ENCODE data around the gene RNF220.

DNA sequence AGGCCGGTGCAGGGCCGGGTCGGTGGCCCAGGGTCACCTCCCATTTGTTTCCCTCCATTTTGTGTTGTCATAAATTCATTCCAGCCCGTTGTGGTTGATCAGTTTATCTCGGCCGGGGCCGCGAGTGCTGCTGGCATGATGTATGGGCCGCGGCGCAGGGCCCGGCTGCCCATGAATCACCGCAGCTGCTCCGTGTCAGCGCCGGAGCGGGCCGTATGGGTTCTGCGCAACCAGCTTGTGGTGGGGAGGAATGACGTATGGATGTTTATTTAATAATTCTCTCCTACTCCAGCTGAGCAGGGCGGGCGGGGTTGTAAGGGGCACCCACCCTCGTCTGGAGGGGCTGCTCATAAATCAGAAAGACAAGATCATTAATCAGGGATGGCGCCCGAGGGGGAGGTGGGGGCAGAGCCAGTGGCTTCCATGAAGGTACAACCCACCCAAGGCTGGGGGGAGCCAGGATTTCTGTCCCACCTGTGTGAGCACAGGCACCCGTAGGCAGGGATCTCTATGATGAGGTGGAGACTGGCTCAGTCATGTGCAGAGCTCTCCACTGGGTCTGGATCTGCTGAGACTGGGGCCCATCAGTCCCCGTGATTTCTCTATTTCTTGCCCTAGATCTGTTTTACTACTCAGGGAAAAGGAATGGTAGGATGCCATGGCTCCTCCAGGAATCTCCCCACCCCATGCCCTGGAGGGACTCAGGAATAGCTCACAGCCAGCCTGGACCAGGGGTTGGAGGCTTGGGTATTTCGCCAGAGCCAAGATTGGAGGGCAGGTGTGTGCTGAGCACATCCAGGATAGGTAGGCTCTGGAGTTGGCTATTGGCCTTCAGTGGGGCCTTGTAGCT, 241.4 kb downstream of the RNF220 start:
- TF ChIP-seq, protein P1, sequence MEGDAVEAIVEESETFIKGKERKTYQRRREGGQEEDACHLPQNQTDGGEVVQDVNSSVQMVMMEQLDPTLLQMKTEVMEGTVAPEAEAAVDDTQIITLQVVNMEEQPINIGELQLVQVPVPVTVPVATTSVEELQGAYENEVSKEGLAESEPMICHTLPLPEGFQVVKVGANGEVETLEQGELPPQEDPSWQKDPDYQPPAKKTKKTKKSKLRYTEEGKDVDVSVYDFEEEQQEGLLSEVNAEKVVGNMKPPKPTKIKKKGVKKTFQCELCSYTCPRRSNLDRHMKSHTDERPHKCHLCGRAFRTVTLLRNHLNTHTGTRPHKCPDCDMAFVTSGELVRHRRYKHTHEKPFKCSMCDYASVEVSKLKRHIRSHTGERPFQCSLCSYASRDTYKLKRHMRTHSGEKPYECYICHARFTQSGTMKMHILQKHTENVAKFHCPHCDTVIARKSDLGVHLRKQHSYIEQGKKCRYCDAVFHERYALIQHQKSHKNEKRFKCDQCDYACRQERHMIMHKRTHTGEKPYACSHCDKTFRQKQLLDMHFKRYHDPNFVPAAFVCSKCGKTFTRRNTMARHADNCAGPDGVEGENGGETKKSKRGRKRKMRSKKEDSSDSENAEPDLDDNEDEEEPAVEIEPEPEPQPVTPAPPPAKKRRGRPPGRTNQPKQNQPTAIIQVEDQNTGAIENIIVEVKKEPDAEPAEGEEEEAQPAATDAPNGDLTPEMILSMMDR (conservative IDR thresholded peaks at IDR 0.05), result no peak
- TF ChIP-seq ZFX (IDR thresholded peaks at IDR 0.05), result no peak

Data from C4-2B (cell line).